ENCODE measurements around the gene PTGDR2. TPM values are rescaled to one million over a fixed set of nuclear protein-coding genes. Genes with fewer than 3 reads are reported as not detected.

PTGDR2 gene
- total and polyA plus RNA-seq, 4 donors: 1.2 to 3.8 (median 2.5) TPM

DNA sequence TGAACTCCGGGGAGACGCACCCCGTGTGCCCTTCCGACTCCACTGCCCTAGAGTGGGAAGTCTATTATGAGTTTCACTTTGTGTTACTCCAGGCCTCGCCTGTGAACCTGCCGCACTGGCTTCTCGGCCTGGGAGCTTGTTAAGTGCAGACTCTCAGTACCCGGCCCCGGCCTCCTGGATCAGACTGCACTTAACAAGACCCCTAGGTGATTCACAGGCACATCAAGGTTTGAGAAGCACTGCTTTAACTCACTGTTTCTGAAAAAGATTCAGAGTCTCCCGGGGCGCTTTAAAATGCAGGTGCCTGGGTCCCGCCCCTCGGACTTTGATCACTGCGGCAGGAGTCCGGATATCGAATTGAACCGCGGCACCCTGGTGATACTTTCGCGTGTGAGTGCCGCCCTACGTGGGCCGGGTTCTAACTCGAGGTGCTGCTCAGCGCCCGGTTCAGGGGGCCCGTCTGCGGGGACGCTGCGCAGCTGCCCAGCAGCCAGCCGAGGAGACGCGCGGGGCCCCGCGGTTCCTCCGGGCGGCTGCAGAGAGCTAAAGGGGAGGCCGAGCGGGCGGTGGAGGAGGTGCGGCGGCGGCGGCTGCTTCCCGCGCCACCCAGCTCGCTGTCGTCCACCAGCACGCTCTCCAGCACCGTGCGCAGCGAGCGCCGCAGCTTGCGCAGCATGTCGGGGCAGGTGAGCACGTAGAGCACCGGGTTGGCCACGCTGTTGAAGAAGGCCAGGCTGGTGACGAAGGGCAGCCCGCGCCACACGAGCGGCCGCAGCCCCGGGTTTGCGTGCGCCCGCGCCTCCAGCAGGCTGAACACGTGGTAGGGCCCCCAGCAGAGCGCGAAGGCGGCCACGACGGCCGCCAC lies 3.4 kb downstream of the PTGDR2 start:
- DNase-seq (ENCODE audit: low read depth in 4 of 6, low spot score in 6 of 6): no peak
- Histone ChIP-seq H3K27ac (ENCODE audit: low read depth, low read length) (no peak overlapping the region), H3K36me3 (ENCODE audit: control insufficient read depth, insufficient read depth, low read length) (peaks cover 58% of the 10 kb centered on the region), H3K4me3 (ENCODE audit: low read depth, low read length) (no peak overlapping the region), H3K4me1 (ENCODE audit: control insufficient read depth, insufficient read depth, low read length) (no peaks in the 10 kb centered on the region), H3K27me3 (ENCODE audit: control insufficient read depth, insufficient read depth, low read length) (no peaks in the 10 kb centered on the region), H3K9me3 (ENCODE audit: control insufficient read depth, insufficient read depth, low read length) (no peaks in the 10 kb centered on the region)
- WGBS (ENCODE audit: insufficient coverage): 26% methylated on average over 77 of the region's 78 CpGs

DNA sequence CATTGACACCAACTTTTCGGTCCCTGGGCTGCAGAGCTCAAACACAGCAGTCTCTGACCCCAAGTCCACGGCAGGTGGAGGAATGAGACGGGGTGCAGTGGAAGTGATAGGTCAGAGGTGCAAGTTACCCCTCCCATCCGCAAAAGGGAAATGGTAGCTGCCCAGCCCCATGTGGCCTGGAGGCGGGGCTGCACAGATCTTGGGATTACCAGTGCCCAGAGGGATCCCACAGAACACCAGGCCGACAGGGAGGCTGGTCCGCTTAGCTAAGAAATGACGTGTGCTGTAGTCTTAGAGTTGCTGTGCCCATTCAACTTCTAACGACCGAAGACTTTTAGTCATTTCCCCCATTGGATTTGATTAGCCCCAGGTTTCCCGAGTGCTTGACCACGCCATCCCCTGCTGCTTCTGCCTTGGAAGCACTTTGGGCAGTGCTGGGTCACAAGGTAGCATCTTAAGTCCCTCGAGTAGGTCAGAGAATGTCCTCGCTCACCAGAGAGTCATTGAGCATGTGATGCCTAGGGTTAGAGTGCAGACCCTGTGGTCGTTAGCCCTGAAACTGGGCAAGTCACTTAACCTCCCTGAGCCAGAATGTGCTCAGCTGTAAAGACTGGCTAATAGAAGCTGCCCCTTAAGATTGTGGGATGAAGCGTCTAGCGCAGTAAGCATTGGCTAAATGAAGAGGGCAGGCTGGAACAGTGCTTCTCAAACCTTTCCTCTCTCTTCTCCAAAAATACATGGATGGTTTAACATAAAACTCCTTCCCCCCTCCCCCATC lies 4.2 kb downstream of the PTGDR2 start:
- H3K9me3 ChIP-seq (ENCODE audit: control insufficient read depth, insufficient read depth, low read length): no peaks in the 10 kb centered on the region
- DNase-seq (ENCODE audit: low read depth in 4 of 6, low spot score in 6 of 6): no peak
- no peak overlapping the region for H3K27ac ChIP-seq (ENCODE audit: low read depth, low read length)
- H3K4me3 ChIP-seq (ENCODE audit: low read depth, low read length): no peak overlapping the region
- H3K4me1 ChIP-seq (ENCODE audit: control insufficient read depth, insufficient read depth, low read length): no peaks in the 10 kb centered on the region
- peaks cover 60% of the 10 kb centered on the region for H3K36me3 ChIP-seq (ENCODE audit: control insufficient read depth, insufficient read depth, low read length)
- WGBS (ENCODE audit: insufficient coverage): 84% methylated on average over 13 of the region's 17 CpGs
- no peaks in the 10 kb centered on the region for H3K27me3 ChIP-seq (ENCODE audit: control insufficient read depth, insufficient read depth, low read length)

DNA sequence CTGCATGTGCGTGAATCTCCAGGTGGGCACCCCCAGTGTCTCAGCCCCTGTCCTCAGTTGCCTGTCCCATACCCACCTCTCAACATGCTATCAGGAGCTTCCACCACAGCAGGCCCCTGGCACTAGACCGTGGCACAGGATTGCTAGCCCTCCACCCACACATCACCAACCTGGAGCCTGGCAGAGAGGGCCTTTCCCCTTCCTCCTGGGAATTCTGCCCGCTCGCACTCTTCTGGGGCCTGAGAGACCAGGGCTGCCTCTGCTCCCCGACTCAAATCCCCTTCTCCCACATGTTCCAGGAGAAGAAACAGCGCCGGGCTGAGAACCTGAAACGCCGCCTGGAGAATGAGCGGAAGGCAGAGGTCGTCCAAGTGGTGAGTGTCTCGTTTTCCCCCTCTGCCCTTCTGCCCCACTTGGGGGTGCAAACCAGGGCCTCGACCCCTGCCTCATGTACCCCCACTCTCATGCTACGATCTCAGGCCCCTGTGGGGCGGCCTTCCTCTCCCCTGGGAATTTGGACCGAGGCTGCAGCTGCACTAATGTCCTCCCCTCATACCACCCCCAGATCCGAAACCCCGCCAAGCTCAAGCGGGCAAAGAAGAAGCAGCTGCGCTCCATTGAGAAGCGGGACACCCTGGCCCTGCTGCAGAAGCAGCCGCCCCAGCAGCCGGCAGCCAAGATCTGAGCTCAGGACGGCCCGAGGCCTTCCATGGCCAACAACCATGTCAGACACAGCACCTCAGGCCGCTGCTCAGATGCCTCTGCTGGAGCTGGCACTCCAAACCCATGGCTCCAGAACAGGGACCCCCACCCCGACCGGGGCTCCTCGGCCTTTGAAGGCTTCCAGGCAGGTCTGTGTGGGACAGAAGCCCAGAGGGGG lies 5.9 kb downstream of the PTGDR2 start:
- Histone ChIP-seq H3K36me3 (ENCODE audit: control insufficient read depth, insufficient read depth, low read length) (peaks cover 64% of the 10 kb centered on the region), H3K4me1 (ENCODE audit: control insufficient read depth, insufficient read depth, low read length) (peaks cover 7% of the 10 kb centered on the region), H3K27me3 (ENCODE audit: control insufficient read depth, insufficient read depth, low read length) (no peaks in the 10 kb centered on the region), H3K9me3 (ENCODE audit: control insufficient read depth, insufficient read depth, low read length) (no peaks in the 10 kb centered on the region), H3K27ac (ENCODE audit: low read depth, low read length) (no peak overlapping the region), H3K4me3 (ENCODE audit: low read depth, low read length) (no peak overlapping the region)
- no peak for DNase-seq (ENCODE audit: low read depth in 4 of 6, low spot score in 6 of 6)
- WGBS (ENCODE audit: insufficient coverage): 92% methylated on average over 27 of the region's 29 CpGs

DNA sequence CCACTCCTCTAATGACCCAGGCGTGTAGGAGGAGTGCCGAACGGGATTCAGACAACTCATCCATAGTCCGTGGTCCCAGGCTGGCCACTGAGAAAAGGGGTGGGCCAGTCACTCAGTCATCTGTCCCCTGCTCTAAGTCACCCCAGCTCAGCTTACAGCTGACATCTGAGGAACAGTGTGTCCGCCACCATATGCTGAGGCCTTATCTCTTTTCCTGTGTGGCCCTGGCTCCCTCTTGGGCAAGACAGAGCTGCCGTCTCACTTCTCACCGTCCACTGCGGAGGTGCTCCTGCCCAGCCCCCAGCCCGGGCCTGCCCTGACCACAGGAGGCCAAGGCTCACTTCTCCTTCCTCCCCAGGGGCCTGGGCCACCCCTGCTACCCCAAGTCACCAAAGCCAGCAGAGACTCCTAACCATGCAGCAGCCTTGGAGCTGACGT lies 7.0 kb downstream of the PTGDR2 start:
- 91% methylated on average over 10 of the region's 10 CpGs for WGBS (ENCODE audit: insufficient coverage)
- no peak overlapping the region for H3K4me3 ChIP-seq (ENCODE audit: low read depth, low read length)
- H3K27ac ChIP-seq (ENCODE audit: low read depth, low read length): no peak overlapping the region
- no peaks in the 10 kb centered on the region for H3K9me3 ChIP-seq (ENCODE audit: control insufficient read depth, insufficient read depth, low read length)
- peaks cover 15% of the 10 kb centered on the region for H3K4me1 ChIP-seq (ENCODE audit: control insufficient read depth, insufficient read depth, low read length)
- peaks cover 66% of the 10 kb centered on the region for H3K36me3 ChIP-seq (ENCODE audit: control insufficient read depth, insufficient read depth, low read length)
- DNase-seq (ENCODE audit: low read depth in 4 of 6, low spot score in 6 of 6): no peak
- H3K27me3 ChIP-seq (ENCODE audit: control insufficient read depth, insufficient read depth, low read length): no peaks in the 10 kb centered on the region

DNA sequence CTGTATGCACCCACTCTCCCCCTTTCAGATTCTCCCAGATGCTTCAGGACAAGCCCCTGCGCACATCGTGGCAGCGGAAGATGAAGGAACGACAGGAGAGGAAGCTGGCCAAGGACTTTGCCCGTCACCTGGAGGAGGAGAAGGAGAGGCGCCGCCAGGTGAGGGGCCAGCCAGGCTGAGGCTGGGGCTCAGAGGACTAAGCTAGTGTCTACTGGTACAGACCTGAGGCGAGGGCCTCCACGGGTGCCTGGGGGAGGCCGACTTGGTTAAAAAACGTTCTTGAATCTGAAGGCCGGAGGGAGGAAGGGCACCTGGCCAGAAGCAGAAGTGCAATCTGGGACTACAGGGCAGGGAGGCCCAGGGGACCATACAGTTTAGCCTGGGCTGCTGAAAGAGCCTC lies 7.9 kb downstream of the PTGDR2 start:
- H3K9me3 ChIP-seq (ENCODE audit: control insufficient read depth, insufficient read depth, low read length): no peaks in the 10 kb centered on the region
- H3K36me3 ChIP-seq (ENCODE audit: control insufficient read depth, insufficient read depth, low read length): peaks cover 58% of the 10 kb centered on the region
- 92% methylated on average over 12 of the region's 12 CpGs for WGBS (ENCODE audit: insufficient coverage)
- no peak overlapping the region for H3K4me3 ChIP-seq (ENCODE audit: low read depth, low read length)
- DNase-seq (ENCODE audit: low read depth in 4 of 6, low spot score in 6 of 6): no peak
- H3K27me3 ChIP-seq (ENCODE audit: control insufficient read depth, insufficient read depth, low read length): no peaks in the 10 kb centered on the region
- H3K4me1 ChIP-seq (ENCODE audit: control insufficient read depth, insufficient read depth, low read length): peaks cover 22% of the 10 kb centered on the region
- H3K27ac ChIP-seq (ENCODE audit: low read depth, low read length): no peak overlapping the region

DNA sequence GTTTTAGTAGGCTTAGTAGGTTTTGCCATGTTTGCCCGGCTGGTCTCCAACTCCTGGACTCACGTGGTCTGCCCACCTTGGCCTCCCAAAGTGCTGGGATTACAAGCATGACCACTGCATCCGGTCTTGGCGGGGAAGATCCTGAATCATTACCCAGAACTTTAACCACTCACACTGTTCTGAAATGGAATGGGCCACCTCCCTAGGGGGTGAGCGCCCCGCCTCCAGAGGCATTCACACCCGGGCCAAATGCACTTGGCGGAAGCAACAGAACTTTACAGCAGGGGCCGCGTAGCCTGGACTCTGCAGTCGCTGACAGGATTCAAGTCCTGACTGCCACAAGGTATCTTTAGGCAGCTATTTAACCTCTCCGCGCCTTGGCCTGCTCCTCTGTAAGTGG lies 8.5 kb downstream of the PTGDR2 start:
- no peaks in the 10 kb centered on the region for H3K9me3 ChIP-seq (ENCODE audit: control insufficient read depth, insufficient read depth, low read length)
- no peak overlapping the region for H3K4me3 ChIP-seq (ENCODE audit: low read depth, low read length)
- no peak overlapping the region for H3K27ac ChIP-seq (ENCODE audit: low read depth, low read length)
- 65% methylated on average over 10 of the region's 13 CpGs for WGBS (ENCODE audit: insufficient coverage)
- no peaks in the 10 kb centered on the region for H3K27me3 ChIP-seq (ENCODE audit: control insufficient read depth, insufficient read depth, low read length)
- no peak for DNase-seq (ENCODE audit: low read depth in 4 of 6, low spot score in 6 of 6)
- H3K36me3 ChIP-seq (ENCODE audit: control insufficient read depth, insufficient read depth, low read length): peaks cover 54% of the 10 kb centered on the region
- peaks cover 28% of the 10 kb centered on the region for H3K4me1 ChIP-seq (ENCODE audit: control insufficient read depth, insufficient read depth, low read length)

DNA sequence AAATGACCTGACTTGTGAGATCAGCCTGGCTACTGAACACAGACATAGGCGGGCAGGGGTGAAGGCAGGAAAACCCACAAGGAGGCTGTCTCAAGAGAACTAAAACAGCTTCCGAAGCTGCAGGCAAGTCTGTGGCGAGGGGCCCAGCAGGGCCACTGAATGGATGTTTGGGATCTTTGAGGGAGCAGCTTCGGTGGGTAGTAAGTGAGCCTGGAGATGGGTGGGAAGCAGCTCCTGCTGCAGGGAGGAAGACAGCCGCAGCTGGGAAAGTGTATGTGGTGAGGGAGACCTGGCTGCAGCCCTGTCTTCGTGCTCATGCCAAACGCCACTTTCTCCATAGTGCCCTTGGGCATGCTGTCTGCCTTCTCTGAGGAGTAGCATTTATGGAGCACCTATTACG lies 10.4 kb downstream of the PTGDR2 start:
- Histone ChIP-seq H3K36me3 (ENCODE audit: control insufficient read depth, insufficient read depth, low read length) (peaks cover 38% of the 10 kb centered on the region), H3K27ac (ENCODE audit: low read depth, low read length) (no peak overlapping the region), H3K27me3 (ENCODE audit: control insufficient read depth, insufficient read depth, low read length) (no peaks in the 10 kb centered on the region), H3K4me1 (ENCODE audit: control insufficient read depth, insufficient read depth, low read length) (peaks cover 44% of the 10 kb centered on the region), H3K9me3 (ENCODE audit: control insufficient read depth, insufficient read depth, low read length) (no peaks in the 10 kb centered on the region), H3K4me3 (ENCODE audit: low read depth, low read length) (no peak overlapping the region)
- no peak for DNase-seq (ENCODE audit: low read depth in 4 of 6, low spot score in 6 of 6)
- WGBS (ENCODE audit: insufficient coverage): 85% methylated on average over 6 of the region's 8 CpGs

DNA sequence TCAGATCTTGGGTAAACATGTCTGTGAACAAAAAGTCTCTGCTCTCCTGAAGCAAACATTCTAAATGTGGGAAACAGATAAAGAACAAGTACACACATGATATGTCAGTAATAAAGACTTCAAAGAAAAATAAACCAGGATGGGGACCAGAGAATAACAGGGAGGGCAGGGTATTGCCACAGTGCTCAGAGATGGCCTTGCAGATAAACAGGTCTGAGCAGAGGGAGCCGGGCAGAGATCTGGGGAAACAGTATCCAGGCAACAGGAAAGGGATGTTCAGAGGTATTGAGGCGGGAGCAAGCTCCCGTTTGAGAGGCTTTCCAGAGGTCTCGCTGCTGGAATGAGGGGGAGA lies 10.9 kb downstream of the PTGDR2 start:
- WGBS (ENCODE audit: insufficient coverage): 31% methylated on average over 4 of the region's 4 CpGs
- peaks cover 48% of the 10 kb centered on the region for H3K4me1 ChIP-seq (ENCODE audit: control insufficient read depth, insufficient read depth, low read length)
- H3K36me3 ChIP-seq (ENCODE audit: control insufficient read depth, insufficient read depth, low read length): peaks cover 33% of the 10 kb centered on the region
- H3K27ac ChIP-seq (ENCODE audit: low read depth, low read length): no peak overlapping the region
- H3K9me3 ChIP-seq (ENCODE audit: control insufficient read depth, insufficient read depth, low read length): no peaks in the 10 kb centered on the region
- no peak for DNase-seq (ENCODE audit: low read depth in 4 of 6, low spot score in 6 of 6)
- no peak overlapping the region for H3K4me3 ChIP-seq (ENCODE audit: low read depth, low read length)
- no peaks in the 10 kb centered on the region for H3K27me3 ChIP-seq (ENCODE audit: control insufficient read depth, insufficient read depth, low read length)

DNA sequence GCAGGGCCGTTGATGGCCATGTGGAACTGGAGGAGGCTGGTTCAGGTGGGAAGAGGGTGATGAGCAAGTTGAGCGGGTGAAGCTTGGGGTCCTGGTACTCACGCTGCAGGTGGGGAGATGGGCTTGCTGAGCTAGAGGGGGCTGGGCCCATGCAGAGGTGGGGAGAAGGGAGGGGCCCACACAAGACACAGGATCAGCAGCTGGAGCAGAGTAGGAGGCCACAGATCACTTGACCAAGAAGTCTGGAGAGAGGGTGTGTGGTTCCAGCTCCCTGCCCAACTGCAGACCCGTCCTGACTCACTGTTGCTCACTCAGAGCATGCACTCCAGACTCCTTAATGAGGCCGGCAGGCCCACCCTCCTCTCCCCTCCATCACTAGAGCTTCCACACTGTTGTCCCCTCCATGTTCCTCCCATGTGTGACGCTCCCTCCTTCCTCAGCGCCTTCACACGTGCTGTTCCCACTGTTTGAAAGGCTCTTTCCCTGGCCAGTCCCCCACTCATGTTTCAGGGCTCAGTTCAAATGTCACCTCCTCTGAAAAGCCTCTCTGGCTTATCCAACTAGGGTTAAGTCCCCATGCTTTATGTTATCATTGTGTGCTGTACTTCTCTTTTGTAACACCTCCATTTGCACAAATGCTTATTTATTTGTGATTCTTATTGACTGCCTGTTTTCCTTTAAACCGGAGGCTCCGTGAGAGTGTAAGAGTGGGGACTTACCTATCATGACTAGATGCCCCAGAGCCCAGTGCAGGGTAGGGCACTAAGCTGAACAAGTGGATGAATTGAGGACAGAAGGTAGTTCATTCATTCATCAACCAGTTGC lies 11.5 kb downstream of the PTGDR2 start:
- peaks cover 27% of the 10 kb centered on the region for H3K36me3 ChIP-seq (ENCODE audit: control insufficient read depth, insufficient read depth, low read length)
- no peak overlapping the region for H3K4me3 ChIP-seq (ENCODE audit: low read depth, low read length)
- DNase-seq (ENCODE audit: low read depth in 4 of 6, low spot score in 6 of 6): no peak
- no peak overlapping the region for H3K27ac ChIP-seq (ENCODE audit: low read depth, low read length)
- no peaks in the 10 kb centered on the region for H3K27me3 ChIP-seq (ENCODE audit: control insufficient read depth, insufficient read depth, low read length)
- no peaks in the 10 kb centered on the region for H3K9me3 ChIP-seq (ENCODE audit: control insufficient read depth, insufficient read depth, low read length)
- peaks cover 48% of the 10 kb centered on the region for H3K4me1 ChIP-seq (ENCODE audit: control insufficient read depth, insufficient read depth, low read length)
- WGBS (ENCODE audit: insufficient coverage): 70% methylated on average over 8 of the region's 10 CpGs
